Thymus (tissue), 11 donors: ENCODE measurements around the gene RPL13. TPM values are rescaled to one million over a fixed set of nuclear protein-coding genes. Genes with fewer than 3 reads are reported as not detected.

Source experiments
- DNase-seq, 9 donors: peaks; one replicate each; pipeline ENCODE4 v3.0.0-alpha.2; 2013; ENCODE audit warnings: low spot score in 9 of 9, low read depth in 6 of 9, missing footprints in 1 of 9
- H3K27ac ChIP-seq, 2 donors: one replicate each; pipeline ENCODE4 v1.5.1; 2013; ENCODE audit warnings: control low read depth in 1 of 2, low read depth in 1 of 2, low read length in 1 of 2, mild to moderate bottlenecking in 1 of 2, moderate library complexity in 1 of 2
- H3K27me3 ChIP-seq, 2 donors: one replicate each; pipeline ENCODE4 v1.5.1; 2013; ENCODE audit warnings: low read length in 1 of 2; ENCODE audit not compliant: control insufficient read depth in 2 of 2, insufficient read depth in 1 of 2
- H3K36me3 ChIP-seq, 2 donors: one replicate each; pipeline ENCODE4 v1.5.1; 2013; ENCODE audit warnings: low read length in 1 of 2, mild to moderate bottlenecking in 1 of 2, moderate library complexity in 1 of 2; ENCODE audit not compliant: control insufficient read depth in 2 of 2, insufficient read depth in 2 of 2
- H3K4me1 ChIP-seq, 2 donors: one replicate each; pipeline ENCODE4 v1.5.1; 2013; ENCODE audit warnings: low read length in 2 of 2; ENCODE audit not compliant: control insufficient read depth in 2 of 2, insufficient read depth in 2 of 2
- H3K4me3 ChIP-seq, 2 donors: one replicate each; pipeline ENCODE4 v1.5.1; 2013; ENCODE audit warnings: low read length in 2 of 2, control low read depth in 1 of 2, mild to moderate bottlenecking in 1 of 2
- H3K9me3 ChIP-seq, 2 donors: one replicate each; pipeline ENCODE4 v1.5.1; 2013; ENCODE audit warnings: low read length in 1 of 2, mild to moderate bottlenecking in 1 of 2; ENCODE audit not compliant: control insufficient read depth in 2 of 2, insufficient read depth in 1 of 2
- WGBS: extraction: QIAGEN DNeasy Blood & Tissue Kit; methylation state at CpG from one replicate; pipeline ENCODE4 v1.1.7; 2013; 5-methylcytosine and 5-hydroxymethylcytosine counted together
- polyA plus RNA-seq: library from polyadenylated mRNA; stranded (reverse); fragments of 200-250 nt; gene quantifications from one replicate; pipeline ENCODE4 v1.2.3, GENCODE V29; 2013
- total RNA-seq: library from RNA; stranded (reverse); fragments of 120-200 nt; gene quantifications from one replicate; pipeline ENCODE4 v1.2.4, GENCODE V29; 2013
- donor health status: healthy.

The RPL13 gene
- total and polyA plus RNA-seq, 2 donors, result 4,686 to 5,597 TPM

GRCh38 chr16:89577055-89577759 is 16.7 kb downstream of the RPL13 start:
- Histone ChIP-seq H3K4me1 (peaks cover 11 to 18% of the 10 kb centered on the region in 2 donors), H3K27ac (no peak overlapping the region), H3K27me3 (peaks cover 35 to 54% of the 10 kb centered on the region in 2 donors), H3K36me3 (no peaks in the 10 kb centered on the region), H3K9me3 (peaks cover 2 to 19% of the 10 kb centered on the region in 2 donors), H3K4me3 (no peak overlapping the region)
- no peak for DNase-seq
- 96% methylated on average over 25 of the region's 25 CpGs for WGBS

GRCh38 chr16:89579351-89579750 is 18.9 kb downstream of the RPL13 start:
- H3K27me3 ChIP-seq, result peaks cover 27 to 35% of the 10 kb centered on the region in 2 donors
- H3K9me3 ChIP-seq, result peaks cover 2 to 19% of the 10 kb centered on the region in 2 donors
- H3K36me3 ChIP-seq, result no peaks in the 10 kb centered on the region
- WGBS, result 94% methylated on average over 15 of the region's 15 CpGs
- no peak for DNase-seq
- no peak overlapping the region for H3K4me3 ChIP-seq
- H3K27ac ChIP-seq, result no peak overlapping the region
- peaks cover 8 to 9% of the 10 kb centered on the region in 2 donors for H3K4me1 ChIP-seq

GRCh38 chr16:89581045-89581695 is 20.7 kb downstream of the RPL13 start:
- Histone ChIP-seq H3K4me1 (peaks cover 9 to 14% of the 10 kb centered on the region in 2 donors), H3K27ac (no peak overlapping the region), H3K4me3 (no peak overlapping the region), H3K9me3 (peaks cover 2 to 19% of the 10 kb centered on the region in 2 donors), H3K36me3 (no peaks in the 10 kb centered on the region), H3K27me3 (peaks cover 9 to 19% of the 10 kb centered on the region in 2 donors)
- 95% methylated on average over 33 of the region's 33 CpGs for WGBS
- DNase-seq, result no peak

- H3K9me3 ChIP-seq, result peaks cover 2 to 19% of the 10 kb centered on the region in 2 donors
- WGBS, result 85% methylated on average over 15 of the region's 15 CpGs
- H3K36me3 ChIP-seq, result no peaks in the 10 kb centered on the region
- no peak for DNase-seq
- peaks cover 9 to 16% of the 10 kb centered on the region in 2 donors for H3K4me1 ChIP-seq
- H3K27me3 ChIP-seq, result peaks cover 2 to 11% of the 10 kb centered on the region in 2 donors
- H3K4me3 ChIP-seq, result no peak overlapping the region
- H3K27ac ChIP-seq, result no peak overlapping the region
Measured at GRCh38 chr16:89581861-89582563, 21.5 kb downstream of the RPL13 start.

- Histone ChIP-seq H3K36me3 (no peaks in the 10 kb centered on the region), H3K4me3 (no peak overlapping the region), H3K4me1 (peaks cover 9 to 16% of the 10 kb centered on the region in 2 donors), H3K27ac (no peak overlapping the region), H3K27me3 (peaks cover 0 to 4% of the 10 kb centered on the region in 2 donors), H3K9me3 (peaks cover 2 to 22% of the 10 kb centered on the region in 2 donors)
- DNase-seq, result no peak
- WGBS, result 98% methylated on average over 19 of the region's 19 CpGs
Measured at GRCh38 chr16:89582614-89583196, 22.2 kb downstream of the RPL13 start.

- 96% methylated on average over 36 of the region's 36 CpGs for WGBS
- DNase-seq, result no peak
- no peak overlapping the region for H3K27ac ChIP-seq
Measured at GRCh38 chr16:89583197-89583894, 22.9 kb downstream of the RPL13 start.

GRCh38 chr16:89583895-89584644 is 23.6 kb downstream of the RPL13 start:
- no peak for DNase-seq
- Histone ChIP-seq H3K27ac (no peak overlapping the region), H3K9me3 (peaks cover 2 to 34% of the 10 kb centered on the region in 2 donors), H3K4me1 (peaks cover 9 to 16% of the 10 kb centered on the region in 2 donors), H3K27me3 (no peaks in the 10 kb centered on the region), H3K36me3 (no peaks in the 10 kb centered on the region), H3K4me3 (no peak overlapping the region)
- WGBS, result 97% methylated on average over 49 of the region's 49 CpGs

More at GRCh38 chr16:89583197-89583894, 22.9 kb downstream of the RPL13 start:
- Histone ChIP-seq H3K27me3 (peaks cover 0 to under 1% of the 10 kb centered on the region in 2 donors), H3K4me3 (no peak overlapping the region), H3K9me3 (peaks cover 2 to 28% of the 10 kb centered on the region in 2 donors), H3K4me1 (peaks cover 9 to 16% of the 10 kb centered on the region in 2 donors), H3K36me3 (no peaks in the 10 kb centered on the region)
